Adrenal gland (tissue), 12 donors: ENCODE results near the gene ADAMTS8. TPM values are rescaled to one million over a fixed set of nuclear protein-coding genes. Genes with fewer than 3 reads are reported as not detected.

Source experiments
- DNase-seq, 7 donors: peaks; one replicate each; pipeline ENCODE4 v3.0.0-alpha.2; 2019 to 2020
- H3K27ac ChIP-seq, 5 donors: fragments of 200-600 bp; sonication (generic) in 4 of 5; 1 replicate in 3 of 5; 2 replicates in 2 of 5; pipeline versions ENCODE4 v1.5.1 to v1.8.0; 2016 to 2020; ENCODE audit warnings: mild to moderate bottlenecking in 1 of 5
- H3K27me3 ChIP-seq: fragments of 200-600 bp; 2 replicates; pipeline ENCODE4 v1.8.0; 2021
- H3K36me3 ChIP-seq, 2 donors: fragments of 200-600 bp; replicated peaks in 1 of 2; 1 replicate in 1 of 2; 2 replicates in 1 of 2; pipeline versions ENCODE4 v1.5.1 to v1.8.0; 2018 to 2022
- H3K4me1 ChIP-seq, 2 donors: fragments of 200-600 bp; replicated peaks in 1 of 2; 1 replicate in 1 of 2; 2 replicates in 1 of 2; pipeline versions ENCODE4 v1.5.1 to v1.8.0; 2018 to 2021
- H3K4me3 ChIP-seq, 4 donors: fragments of 200-600 bp; sonication (generic) in 3 of 4; one replicate each; pipeline ENCODE4 v1.5.1; 2016 to 2018
- H3K9me3 ChIP-seq, 3 donors: fragments of 200-600 bp; sonication (generic) in 1 of 3; replicated peaks in 1 of 3; 1 replicate in 2 of 3; 2 replicates in 1 of 3; pipeline versions ENCODE4 v1.5.1 to v1.8.0; 2016 to 2021
- CTCF ChIP-seq, 6 experiments: fragments of 450-650 bp in 4 of 6; fragments of 200-600 bp in 2 of 6; sonication (generic) in 1 of 6; IDR thresholded peaks; 1 replicate in 5 of 6; 2 replicates in 1 of 6; pipeline versions ENCODE4 v1.5.1 to v1.8.0; 2016 to 2021; ENCODE audit warnings: antibody characterized with exemption in 6 of 6, mild to moderate bottlenecking in 2 of 6, moderate library complexity in 1 of 6
- POLR2A ChIP-seq, 2 donors: fragments of 450-650 bp; IDR thresholded peaks; one replicate each; pipeline ENCODE4 v1.6.1; 2017; ENCODE audit warnings: antibody characterized with exemption in 2 of 2, mild to moderate bottlenecking in 2 of 2, moderate library complexity in 1 of 2
- WGBS, 4 donors: extraction: QIAGEN DNeasy Blood & Tissue Kit in 2 of 4; methylation state at CpG; one replicate each; pipeline versions ENCODE4 v1.1.5 to v1.1.7; 2013 to 2017; 5-methylcytosine and 5-hydroxymethylcytosine counted together
- intact Hi-C, 2 donors: fragments of 100-400 bp; cut with DNase I; formaldehyde crosslinking; loops; one replicate each; pipeline versions ENCODE4 v1.14.1 to v1.15.0; 2022 to 2023
- polyA plus RNA-seq, 3 donors: library from polyadenylated mRNA; stranded (reverse); fragments of 200-250 nt in 2 of 3; fragments of 350-450 nt in 1 of 3; fragmentation: Illumina TruSeq in 1 of 3; extraction: RNeasy Lipid Tissue Mini Kit (QIAGEN cat#74804) in 1 of 3; gene quantifications; one replicate each; pipeline ENCODE4 v1.2.3, GENCODE V29; 2013 to 2014
- total RNA-seq, 9 donors: library from RNA; depleted of rRNA in 4 of 9; stranded (reverse); fragments of >200 nt in 4 of 9; fragments of 120-200 nt in 1 of 9; fragmentation: NEBNext Ultra II Directional in 1 of 9; extraction: Animal tissue kit (Norgen Biotek cat#: 25700) in 1 of 9; gene quantifications; one replicate each; pipeline versions ENCODE4 v1.1.0 to v1.2.4, GENCODE V29; 2013 to 2023
- donor health status: healthy with polysubstance abuse.
- donor health status: Bipolar disorder and iron deficiency.
- donor health status: DM: yes; HTN: yes; CAD: no.
- donor health status: DM: no; HTN: no; CAD: no.
- donor health status: DM: no; HTN: no; CAD: no.
- donor health status: DM: yes; HTN: yes; CAD: no.

Gene ADAMTS8
- total and polyA plus RNA-seq, 12 donors = 0.06 to 1.4 (median 0.14) TPM; not detected in 3

DNA sequence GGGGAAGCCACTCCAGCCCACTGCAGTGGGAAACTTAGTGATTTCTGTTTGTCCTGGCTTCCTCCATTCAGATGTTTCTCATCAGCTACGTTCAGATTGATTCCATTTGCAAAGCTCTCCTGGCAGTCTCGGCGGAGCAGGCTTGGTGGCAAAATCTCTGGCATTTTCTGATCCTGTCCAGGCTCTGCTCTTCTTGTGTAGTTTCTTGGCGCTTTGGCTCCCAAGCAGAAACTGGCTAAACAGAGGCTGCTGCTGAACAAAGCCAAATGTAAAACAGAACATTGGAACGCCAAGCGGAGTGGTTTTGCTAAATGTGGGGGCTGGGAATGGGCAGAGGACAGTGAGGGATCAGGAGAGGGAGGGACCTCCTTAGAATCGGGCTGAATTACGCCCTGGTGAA lies 36.7 kb downstream of the ADAMTS8 start:
- no peak overlapping the region for H3K27ac ChIP-seq

DNA sequence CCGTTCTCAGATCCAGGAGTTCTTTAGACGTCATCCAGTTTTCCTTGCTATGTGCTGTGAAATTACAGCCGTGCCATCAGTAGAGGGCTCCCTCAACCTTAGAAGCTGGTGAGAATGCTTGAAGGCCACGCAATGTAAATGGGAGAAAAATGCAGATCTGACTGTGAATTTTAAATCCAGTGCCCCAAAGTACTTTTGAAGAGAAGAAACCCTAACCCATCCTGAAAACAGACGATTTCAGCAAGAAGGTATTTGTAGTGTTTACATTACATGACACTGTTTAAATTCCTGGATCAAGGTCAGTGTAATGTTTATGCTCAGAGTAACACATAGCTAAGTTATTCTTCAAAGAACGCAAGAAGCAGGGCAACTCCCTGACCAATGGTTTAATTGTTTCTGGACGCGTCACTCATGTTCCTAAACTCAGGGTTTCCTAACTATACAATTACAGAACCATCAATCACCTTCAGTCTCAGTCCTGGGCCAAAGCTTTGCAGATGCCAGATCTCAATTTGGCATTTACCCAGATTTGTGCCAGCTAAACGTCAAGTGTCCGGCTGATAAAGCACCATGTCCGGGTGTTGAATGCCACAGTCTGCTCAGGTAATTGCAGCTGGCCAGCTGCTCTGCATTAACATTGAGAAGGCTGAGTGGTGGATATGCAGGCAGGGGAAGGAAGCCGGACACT lies 38.2 kb downstream of the ADAMTS8 start:
- intact Hi-C loops = no loop called here
- WGBS, 4 donors = 44 to 50% (median 49%) methylated on average over 12 of the region's 12 CpGs
- Histone ChIP-seq H3K9me3 (no peaks in the 10 kb centered on the region), H3K4me3 (no peak overlapping the region), H3K27me3 (no peaks in the 10 kb centered on the region), H3K27ac (no peak overlapping the region), H3K36me3 (no peaks in the 10 kb centered on the region), H3K4me1 (no peaks in the 10 kb centered on the region)
- TF ChIP-seq CTCF (IDR thresholded peaks at IDR 0.05) = no peak
- TF ChIP-seq POLR2A (IDR thresholded peaks at IDR 0.05) = no peak
- peak in 1 of 7 donors; percentile 5 for DNase-seq

More for the DNA sequence above, 36.7 kb downstream of the ADAMTS8 start:
- Histone ChIP-seq H3K36me3 (no peaks in the 10 kb centered on the region), H3K27me3 (no peaks in the 10 kb centered on the region), H3K4me1 (no peaks in the 10 kb centered on the region), H3K9me3 (no peaks in the 10 kb centered on the region), H3K4me3 (no peak overlapping the region)
- intact Hi-C loops = no loop called here
- TF ChIP-seq CTCF (IDR thresholded peaks at IDR 0.05) = no peak
- TF ChIP-seq POLR2A (IDR thresholded peaks at IDR 0.05) = no peak
- WGBS, 4 donors = 74 to 83% (median 79%) methylated on average over 8 of the region's 8 CpGs
- no peak for DNase-seq

DNA sequence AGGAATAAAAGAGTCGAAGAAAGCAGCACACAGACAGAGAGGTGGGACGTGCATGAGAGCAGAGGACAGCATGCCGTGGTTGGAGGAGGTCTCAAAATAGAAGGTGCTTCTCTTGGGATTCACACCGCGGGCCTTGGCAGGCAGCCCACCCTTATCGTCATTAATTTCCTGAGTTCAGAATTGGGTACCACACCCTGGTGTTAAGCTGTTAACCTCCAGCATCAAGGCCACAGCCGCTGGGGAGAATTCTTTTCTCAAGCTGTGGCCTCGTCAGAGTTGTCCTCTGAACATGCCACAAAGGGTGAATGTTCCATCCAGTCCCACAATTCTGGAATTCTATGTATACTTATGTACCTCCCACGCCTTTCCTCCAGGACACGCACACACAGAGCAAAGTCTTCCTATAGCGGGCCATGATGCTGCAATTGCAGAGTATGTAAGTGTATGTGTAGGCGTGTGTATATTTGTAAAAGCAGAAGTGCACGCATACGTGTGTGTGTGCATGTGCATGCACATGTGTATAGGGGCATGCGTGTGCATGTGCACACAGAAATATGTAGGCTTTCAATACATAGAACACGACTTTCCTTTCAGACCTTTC lies 39.0 kb downstream of the ADAMTS8 start:
- H3K36me3 ChIP-seq = no peaks in the 10 kb centered on the region
- intact Hi-C loops = no loop called here
- H3K9me3 ChIP-seq = no peaks in the 10 kb centered on the region
- peak in 1 of 7 donors; percentile 17 for DNase-seq
- TF ChIP-seq CTCF (IDR thresholded peaks at IDR 0.05) (no peak), POLR2A (IDR thresholded peaks at IDR 0.05) (no peak)
- H3K4me1 ChIP-seq = no peaks in the 10 kb centered on the region
- H3K4me3 ChIP-seq = no peak overlapping the region
- no peak overlapping the region for H3K27ac ChIP-seq
- H3K27me3 ChIP-seq = no peaks in the 10 kb centered on the region
- 66 to 70% (median 68%) methylated on average over 16 of the region's 16 CpGs for WGBS, 4 donors

DNA sequence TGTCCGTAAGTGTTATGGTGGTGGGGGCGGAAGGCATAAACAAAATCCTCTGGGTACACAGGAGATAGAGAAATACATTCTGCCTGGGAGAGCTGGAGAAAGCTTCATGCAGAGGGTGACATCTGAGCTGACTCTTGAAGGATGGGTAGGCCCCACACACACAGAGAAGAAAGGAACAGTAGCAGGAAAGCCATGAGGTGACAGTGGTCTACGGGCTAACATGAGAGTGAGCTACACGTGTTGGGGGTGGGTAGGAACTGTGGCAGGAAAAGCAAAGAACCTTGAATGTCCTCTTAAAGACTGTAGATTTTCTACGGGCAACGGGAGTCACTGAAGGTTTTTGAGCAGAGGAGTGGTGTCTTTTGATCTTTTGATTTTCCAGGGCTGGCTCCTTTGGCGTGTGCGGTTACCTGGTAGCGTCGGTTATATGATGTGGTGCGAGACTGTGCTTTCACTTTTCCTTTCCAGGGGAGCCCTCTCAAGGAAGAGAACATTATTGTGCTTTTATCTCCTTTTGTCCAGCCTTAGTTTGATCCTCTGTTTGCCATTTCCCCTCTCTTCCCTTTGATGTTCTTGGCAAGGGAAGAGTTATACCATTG lies 39.7 kb downstream of the ADAMTS8 start:
- Histone ChIP-seq H3K27me3 (no peaks in the 10 kb centered on the region), H3K36me3 (no peaks in the 10 kb centered on the region), H3K9me3 (no peaks in the 10 kb centered on the region), H3K4me1 (no peaks in the 10 kb centered on the region), H3K4me3 (no peak overlapping the region), H3K27ac (no peak overlapping the region)
- intact Hi-C loops = no loop called here
- 76 to 80% (median 78%) methylated on average over 11 of the region's 11 CpGs for WGBS, 4 donors
- TF ChIP-seq CTCF (IDR thresholded peaks at IDR 0.05) (no peak), POLR2A (IDR thresholded peaks at IDR 0.05) (no peak)
- no peak for DNase-seq
